ENCODE measurements around the gene GUCA1A. TPM values are rescaled to one million over a fixed set of nuclear protein-coding genes. Genes with fewer than 3 reads are reported as not detected.
"Not testable (repeated sequence)": the region's sequence is repeated elsewhere in the genome, so short reads cannot be mapped to it uniquely, and the experiment has no call there.

GUCA1A gene
- total RNA-seq, 2 donors from 2014 or later, result 0.14 to 0.21 TPM

GRCh38 chr6:42137194-42137753 is 35.9 kb upstream of the GUCA1A start:
- no peak for ATAC-seq (replicated peaks in 1 of 2)
- Mint-ChIP-seq H3K27me3 (ENCODE audit: low read depth) (peaks cover 22% of the 10 kb centered on the region), H3K4me1 (ENCODE audit: low read depth) (peaks cover 12% of the 10 kb centered on the region), H3K36me3 (ENCODE audit: insufficient read depth in 2 of 2) (no peaks in the 10 kb centered on the region), H3K4me3 (peak overlapping the region; percentile 5 to 75), H3K27ac (no peak overlapping the region), H3K9me3 (no peaks in the 10 kb centered on the region)
- DNase-seq, result no peak

DNA sequence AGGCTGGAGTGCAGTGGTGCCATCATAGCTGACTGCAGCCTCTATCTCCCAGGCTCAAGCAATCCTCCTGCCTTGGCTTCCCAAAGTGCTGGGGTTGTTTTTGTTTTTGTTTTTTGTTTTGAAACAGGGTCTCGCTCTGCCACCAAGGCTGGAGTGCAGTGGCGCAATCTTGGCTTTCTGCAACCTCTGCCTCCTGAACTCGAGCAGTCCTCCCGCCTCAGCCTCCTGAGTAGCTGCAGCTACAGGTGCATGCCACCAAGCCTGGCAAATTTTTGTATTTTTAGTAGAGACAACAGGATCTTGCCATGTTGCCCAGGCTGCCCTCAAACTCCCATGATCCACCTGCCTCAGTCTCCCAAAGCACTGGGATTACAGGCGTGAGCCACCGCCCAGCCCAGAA is 35.0 kb upstream of the GUCA1A start:
- ATAC-seq (replicated peaks in 1 of 2), result no peak

DNA sequence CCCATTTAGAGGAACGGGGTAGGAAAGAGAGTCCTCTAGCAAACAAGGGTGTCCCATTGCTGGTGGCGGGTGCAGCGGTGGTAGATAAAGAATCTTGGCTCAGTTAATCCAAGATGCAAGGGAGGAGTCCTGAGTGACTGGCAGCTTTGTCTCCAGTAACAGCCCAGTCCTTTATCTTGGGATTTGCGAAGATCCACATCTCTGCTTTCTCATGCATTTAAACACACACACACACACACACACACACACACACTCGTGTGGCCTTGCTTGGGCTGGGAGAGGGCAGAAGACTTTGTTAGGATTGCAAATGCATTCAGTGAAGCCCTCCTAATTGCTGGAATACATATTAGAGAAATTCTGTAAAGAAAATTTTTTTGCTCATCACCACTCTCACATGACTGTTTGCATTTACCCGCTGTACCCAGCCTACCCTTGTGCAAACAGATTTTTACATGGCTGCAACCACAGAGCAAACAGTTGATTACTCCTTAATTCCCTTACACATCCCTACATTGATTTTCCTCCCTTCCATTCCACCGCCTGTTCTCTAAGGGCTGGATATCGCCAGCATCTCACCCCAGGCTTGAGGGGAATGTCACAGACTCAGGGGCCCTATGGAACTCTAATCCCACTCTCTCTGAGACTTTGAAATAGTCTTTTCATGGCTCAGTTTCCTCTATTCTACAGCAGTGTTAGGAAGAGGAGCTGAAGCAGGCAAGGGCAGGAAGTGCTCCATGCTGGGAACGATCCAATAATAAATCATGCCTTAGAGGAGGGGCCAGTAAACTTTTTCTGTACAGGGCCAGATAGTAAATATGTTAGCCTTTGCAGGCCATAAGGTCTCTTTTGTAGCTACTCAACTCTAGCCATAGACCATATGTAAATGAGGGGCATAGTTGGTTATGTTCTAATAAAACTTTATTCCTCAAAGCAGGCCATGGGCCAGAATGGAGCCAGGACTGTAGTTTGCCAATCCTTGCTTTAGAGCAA is 34.2 kb upstream of the GUCA1A start:
- peaks cover 17% of the 10 kb centered on the region for H3K4me1 Mint-ChIP-seq (ENCODE audit: low read depth)
- H3K9me3 Mint-ChIP-seq, result no peaks in the 10 kb centered on the region
- H3K4me3 Mint-ChIP-seq, result no peak overlapping the region
- ATAC-seq (replicated peaks in 1 of 2), result no peak
- no peak for DNase-seq
- H3K27ac Mint-ChIP-seq, result no peak overlapping the region
- H3K36me3 Mint-ChIP-seq (ENCODE audit: insufficient read depth in 2 of 2), result no peaks in the 10 kb centered on the region
- peaks cover 37% of the 10 kb centered on the region for H3K27me3 Mint-ChIP-seq (ENCODE audit: low read depth)

More for the DNA sequence above, 35.0 kb upstream of the GUCA1A start:
- Mint-ChIP-seq H3K36me3 (ENCODE audit: insufficient read depth in 2 of 2) (no peaks in the 10 kb centered on the region), H3K27ac (no peak overlapping the region), H3K4me3 (no peak overlapping the region), H3K9me3 (no peaks in the 10 kb centered on the region), H3K4me1 (ENCODE audit: low read depth) (peaks cover 17% of the 10 kb centered on the region), H3K27me3 (ENCODE audit: low read depth) (peaks cover 30% of the 10 kb centered on the region)
- DNase-seq, result no peak

GRCh38 chr6:42140032-42140431 is 33.1 kb upstream of the GUCA1A start:
- Mint-ChIP-seq H3K27me3 (ENCODE audit: low read depth) (peaks cover 40% of the 10 kb centered on the region), H3K4me3 (no peak overlapping the region), H3K36me3 (ENCODE audit: insufficient read depth in 2 of 2) (no peaks in the 10 kb centered on the region), H3K9me3 (no peaks in the 10 kb centered on the region), H3K4me1 (ENCODE audit: low read depth) (peaks cover 17% of the 10 kb centered on the region), H3K27ac (no peak overlapping the region)
- DNase-seq (no peak), ATAC-seq (replicated peaks in 1 of 2) (no peak)

DNA sequence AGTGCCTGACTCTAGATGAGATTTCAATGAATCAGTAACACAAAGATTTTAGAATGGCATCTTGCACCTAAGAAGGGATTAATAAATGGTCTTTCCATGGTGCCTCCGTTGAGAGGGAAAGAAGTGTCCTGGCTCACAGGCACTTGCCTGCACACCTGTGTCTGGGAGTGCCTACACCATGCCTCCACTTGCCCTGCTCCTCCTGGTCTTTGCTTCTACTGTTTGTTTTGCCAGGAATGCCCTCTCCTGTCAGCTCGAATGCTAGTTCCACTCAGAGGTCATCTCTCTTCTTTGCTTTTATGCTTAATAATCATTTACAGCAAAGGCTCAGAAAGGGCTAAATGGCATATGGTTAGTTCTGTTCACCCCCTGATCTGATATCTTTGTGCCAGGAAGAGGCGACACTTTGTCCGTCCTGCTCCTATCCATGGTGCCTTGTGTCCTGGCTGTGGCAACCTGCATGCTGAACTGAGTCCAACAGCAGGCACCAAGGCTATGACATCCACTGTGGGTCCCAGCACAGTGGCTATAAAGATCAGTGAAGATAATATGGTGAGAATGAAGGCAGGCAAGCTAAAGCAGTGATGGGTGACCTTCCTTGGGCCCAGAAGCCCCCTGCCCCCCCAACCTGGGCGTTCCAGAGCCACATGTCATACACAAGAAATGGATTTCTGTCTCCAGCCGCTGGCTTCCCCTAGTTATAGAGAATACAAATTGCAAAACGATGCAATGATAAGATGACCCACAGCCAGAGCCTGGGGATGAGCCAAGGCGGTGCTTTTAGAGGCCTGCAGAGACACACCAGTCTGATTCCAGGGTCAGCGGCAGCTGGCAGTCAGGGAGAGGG is 32.2 kb upstream of the GUCA1A start:
- H3K4me3 Mint-ChIP-seq, result peak overlapping the region; percentile 18 to 27
- no peaks in the 10 kb centered on the region for H3K36me3 Mint-ChIP-seq (ENCODE audit: insufficient read depth in 2 of 2)
- ATAC-seq (replicated peaks in 1 of 2), result no peak
- H3K4me1 Mint-ChIP-seq (ENCODE audit: low read depth), result peaks cover 17% of the 10 kb centered on the region
- no peak overlapping the region for H3K27ac Mint-ChIP-seq
- H3K9me3 Mint-ChIP-seq, result no peaks in the 10 kb centered on the region
- no peak for DNase-seq
- peaks cover 40% of the 10 kb centered on the region for H3K27me3 Mint-ChIP-seq (ENCODE audit: low read depth)

DNA sequence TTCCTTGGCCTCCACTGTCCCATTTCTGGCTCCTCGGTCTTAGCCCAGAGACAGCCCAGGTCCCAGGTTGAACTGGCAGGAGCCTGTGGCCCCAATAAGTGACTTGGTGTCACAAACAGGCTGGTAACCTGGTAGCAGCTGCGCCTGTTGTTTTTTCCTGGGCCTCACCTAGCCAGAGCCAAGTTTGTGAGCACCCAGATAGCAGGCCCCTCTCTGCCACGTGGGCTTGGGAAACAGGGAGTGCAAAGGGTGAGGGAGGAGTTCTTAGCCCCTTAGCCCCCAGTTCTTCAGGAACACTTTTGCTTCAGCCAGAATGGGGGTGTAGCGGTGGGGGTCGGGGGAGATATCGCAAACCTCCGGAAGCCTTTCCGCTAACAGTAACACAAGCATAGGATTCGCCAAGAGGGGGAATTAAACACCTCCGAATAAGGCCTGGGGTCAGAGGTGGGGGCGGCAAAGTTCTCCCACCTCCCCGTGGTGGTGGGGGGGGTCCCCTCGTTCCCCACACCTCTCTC is 31.5 kb upstream of the GUCA1A start:
- no peak for ATAC-seq (replicated peaks in 1 of 2)
- DNase-seq, result no peak
- Mint-ChIP-seq H3K9me3 (no peaks in the 10 kb centered on the region), H3K4me1 (ENCODE audit: low read depth) (peaks cover 12% of the 10 kb centered on the region), H3K27ac (no peak overlapping the region), H3K4me3 (peak overlapping the region; percentile 18 to 27), H3K36me3 (ENCODE audit: insufficient read depth in 2 of 2) (no peaks in the 10 kb centered on the region), H3K27me3 (ENCODE audit: low read depth) (peaks cover 40% of the 10 kb centered on the region)

GRCh38 chr6:42142118-42142835 is 30.9 kb upstream of the GUCA1A start, which contains the start of gene C6orf132:
TSS of gene C6orf132 (minus strand) at chr6:42142620. CDS start at chr6:42142444, 176 bp downstream.
- Mint-ChIP-seq H3K9me3 (no peaks in the 10 kb centered on the region), H3K36me3 (ENCODE audit: insufficient read depth in 2 of 2) (no peaks in the 10 kb centered on the region), H3K4me3 (peak within 1 kb of the TSS; percentile 56 to 77), H3K27ac (no peak within 1 kb of the TSS), H3K4me1 (ENCODE audit: low read depth) (peaks cover 6% of the 10 kb centered on the region), H3K27me3 (ENCODE audit: low read depth) (peaks cover 40% of the 10 kb centered on the region)
- DNase-seq (peak in 1 of 2 donors; percentile 5), ATAC-seq (replicated peaks in 1 of 2) (peak in 1 of 2 donors; percentile 33)

DNA sequence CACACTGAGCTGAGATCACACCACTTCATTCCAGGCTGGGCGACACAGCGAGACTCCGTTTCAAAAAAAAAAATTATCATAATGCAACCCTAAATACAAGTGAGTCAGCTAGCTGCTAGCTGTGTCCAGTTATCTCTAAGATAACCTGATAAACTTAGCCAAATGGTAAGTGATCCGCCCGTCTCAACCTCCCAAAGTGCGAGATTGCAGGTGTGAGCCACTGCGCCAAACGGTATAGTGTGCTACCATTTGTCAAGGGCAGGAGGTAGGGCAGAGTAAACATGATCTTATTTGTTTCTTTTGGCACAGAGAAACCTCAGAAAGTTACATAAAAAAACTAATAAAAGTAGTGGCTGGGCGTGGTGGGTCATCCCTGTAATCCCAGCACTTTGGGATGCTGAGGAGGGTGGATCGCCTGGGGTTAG is 26.0 kb upstream of the GUCA1A start:
- peaks cover 18% of the 10 kb centered on the region for H3K27me3 Mint-ChIP-seq (ENCODE audit: low read depth)
- peaks cover 5% of the 10 kb centered on the region for H3K4me1 Mint-ChIP-seq (ENCODE audit: low read depth)
- ATAC-seq (replicated peaks in 1 of 2) (no peak), DNase-seq (no peak)
- H3K4me3 Mint-ChIP-seq, result no peak overlapping the region
- H3K9me3 Mint-ChIP-seq, result no peaks in the 10 kb centered on the region
- H3K27ac Mint-ChIP-seq, result no peak overlapping the region
- no peaks in the 10 kb centered on the region for H3K36me3 Mint-ChIP-seq (ENCODE audit: insufficient read depth in 2 of 2)

DNA sequence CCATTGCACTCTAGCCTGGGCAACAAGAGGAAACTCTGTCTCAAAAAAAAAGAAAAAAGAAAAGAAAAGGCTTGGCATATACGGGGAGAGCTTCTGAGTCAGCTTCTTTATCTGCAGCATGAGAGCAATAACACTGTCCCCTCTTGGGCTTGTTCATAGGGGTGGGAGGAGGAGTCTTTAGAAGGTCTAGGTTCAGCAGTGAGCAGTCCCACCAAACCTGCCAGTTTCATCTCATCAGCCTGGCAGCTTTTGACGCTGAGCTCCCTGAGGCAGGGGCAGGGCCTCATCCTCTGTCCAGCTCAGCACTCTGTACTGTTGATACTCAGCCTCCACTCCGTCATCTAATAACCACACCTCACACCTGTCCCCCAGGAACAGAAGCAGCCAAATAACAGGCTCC is 25.1 kb upstream of the GUCA1A start:
- H3K27me3 Mint-ChIP-seq (ENCODE audit: low read depth), result peaks cover 11% of the 10 kb centered on the region
- H3K4me1 Mint-ChIP-seq (ENCODE audit: low read depth), result no peaks in the 10 kb centered on the region
- no peak for DNase-seq
- H3K9me3 Mint-ChIP-seq, result no peaks in the 10 kb centered on the region
- ATAC-seq (replicated peaks in 1 of 2), result no peak
- H3K4me3 Mint-ChIP-seq, result no peak overlapping the region
- no peaks in the 10 kb centered on the region for H3K36me3 Mint-ChIP-seq (ENCODE audit: insufficient read depth in 2 of 2)
- no peak overlapping the region for H3K27ac Mint-ChIP-seq

- Mint-ChIP-seq H3K36me3 (ENCODE audit: insufficient read depth in 2 of 2) (no peaks in the 10 kb centered on the region), H3K4me1 (ENCODE audit: low read depth) (no peaks in the 10 kb centered on the region), H3K9me3 (no peaks in the 10 kb centered on the region), H3K27me3 (ENCODE audit: low read depth) (no peaks in the 10 kb centered on the region), H3K27ac (no peak overlapping the region), H3K4me3 (no peak overlapping the region)
- DNase-seq (no peak), ATAC-seq (replicated peaks in 1 of 2) (no peak)
Observed at GRCh38 chr6:42150254-42150653, 22.9 kb upstream of the GUCA1A start.

DNA sequence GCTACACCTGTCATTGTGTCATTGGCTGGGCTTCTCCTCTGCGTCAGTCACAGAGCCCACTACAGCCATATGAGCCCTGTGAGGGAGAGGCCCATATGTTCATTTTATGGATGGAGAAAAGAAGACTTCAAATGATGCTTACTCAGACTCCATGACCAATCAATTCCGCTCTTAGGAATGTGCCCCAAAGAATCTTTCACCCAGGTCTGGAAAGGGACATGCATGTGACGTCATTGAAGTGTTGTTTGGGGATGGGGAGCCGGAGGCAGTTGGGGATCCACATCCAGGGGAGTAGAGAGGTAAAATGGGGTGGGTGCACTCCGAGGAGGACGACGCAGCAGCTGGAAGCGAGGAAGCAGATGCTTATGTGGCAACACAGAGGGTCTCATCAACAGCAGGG is 21.1 kb upstream of the GUCA1A start:
- ATAC-seq (replicated peaks in 1 of 2), result no peak
- H3K27me3 Mint-ChIP-seq (ENCODE audit: low read depth), result no peaks in the 10 kb centered on the region
- H3K4me3 Mint-ChIP-seq, result no peak overlapping the region
- no peaks in the 10 kb centered on the region for H3K9me3 Mint-ChIP-seq
- H3K4me1 Mint-ChIP-seq (ENCODE audit: low read depth), result no peaks in the 10 kb centered on the region
- no peaks in the 10 kb centered on the region for H3K36me3 Mint-ChIP-seq (ENCODE audit: insufficient read depth in 2 of 2)
- DNase-seq, result no peak
- H3K27ac Mint-ChIP-seq, result no peak overlapping the region

- H3K4me3 Mint-ChIP-seq; H3K4me1 Mint-ChIP-seq (ENCODE audit: low read depth); DNase-seq; H3K27me3 Mint-ChIP-seq (ENCODE audit: low read depth); H3K9me3 Mint-ChIP-seq; H3K36me3 Mint-ChIP-seq (ENCODE audit: insufficient read depth in 2 of 2); H3K27ac Mint-ChIP-seq; ATAC-seq (replicated peaks in 1 of 2): not testable (repeated sequence)
Observed at GRCh38 chr6:42152528-42153213, 20.5 kb upstream of the GUCA1A start.

All from activated T-cell treated with anti-CD3 and anti-CD28 coated beads, Interleukin-2, amount 50 U/mL, for 72 hours (primary cell).